NCI-H2029 (cell line): ENCODE results near the gene LMNTD1.
A peak's percentile ranks its signal among the peaks of the same experiment; 100 is the strongest.
"Not testable (repeated sequence)": the region's sequence is repeated elsewhere in the genome, so short reads cannot be mapped to it uniquely, and the experiment has no call there.

Source experiments
- DNase-seq: peaks from one replicate; lab custom pipeline; 2025; lab: John Stamatoyannopoulos, UW

Gene LMNTD1

DNA sequence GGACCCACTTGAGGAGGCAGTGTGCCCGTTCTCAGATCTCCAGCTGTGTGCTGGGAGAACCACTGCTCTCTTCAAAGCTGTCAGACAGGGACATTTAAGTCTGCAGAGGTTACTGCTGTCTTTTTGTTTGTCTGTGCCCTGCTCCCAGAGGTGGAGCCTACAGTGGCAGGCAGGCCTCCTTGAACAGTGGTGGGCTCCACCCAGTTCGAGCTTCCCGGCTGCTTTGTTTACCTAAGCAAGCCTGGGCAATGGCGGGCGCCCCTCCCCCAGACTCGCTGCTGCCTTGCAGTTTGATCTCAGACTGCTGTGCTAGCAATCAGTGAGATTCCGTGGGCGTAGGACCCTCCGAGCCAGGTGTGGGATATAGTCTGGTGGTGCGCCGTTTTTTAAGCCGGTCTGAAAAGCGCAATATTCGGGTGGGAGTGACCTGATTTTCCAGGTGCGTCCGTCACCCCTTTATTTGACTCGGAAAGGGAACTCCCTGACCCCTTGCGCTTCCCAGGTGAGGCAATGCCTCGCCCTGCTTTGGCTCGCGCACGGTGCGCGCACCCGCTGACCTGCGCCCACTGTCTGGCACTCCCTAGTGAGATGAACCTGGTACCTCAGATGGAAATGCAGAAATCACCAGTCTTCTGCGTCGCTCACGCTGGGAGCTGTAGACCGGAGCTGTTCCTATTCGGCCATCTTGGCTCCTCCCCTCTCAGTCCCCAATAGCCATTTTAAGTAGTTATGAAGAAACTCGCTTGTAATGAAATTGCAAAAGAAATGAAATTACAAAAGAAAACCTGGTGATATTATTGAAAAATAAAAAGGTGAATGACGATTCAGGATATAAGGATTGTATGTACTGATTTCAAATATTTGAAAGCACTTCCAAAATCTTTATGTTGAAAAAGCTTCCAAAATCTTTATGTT is 63.9 kb downstream of the LMNTD1 start:
- not testable (repeated sequence) for DNase-seq

GRCh38 chr12:25482625-25483024 is 70.5 kb downstream of the LMNTD1 start:
- no peak for DNase-seq

DNA sequence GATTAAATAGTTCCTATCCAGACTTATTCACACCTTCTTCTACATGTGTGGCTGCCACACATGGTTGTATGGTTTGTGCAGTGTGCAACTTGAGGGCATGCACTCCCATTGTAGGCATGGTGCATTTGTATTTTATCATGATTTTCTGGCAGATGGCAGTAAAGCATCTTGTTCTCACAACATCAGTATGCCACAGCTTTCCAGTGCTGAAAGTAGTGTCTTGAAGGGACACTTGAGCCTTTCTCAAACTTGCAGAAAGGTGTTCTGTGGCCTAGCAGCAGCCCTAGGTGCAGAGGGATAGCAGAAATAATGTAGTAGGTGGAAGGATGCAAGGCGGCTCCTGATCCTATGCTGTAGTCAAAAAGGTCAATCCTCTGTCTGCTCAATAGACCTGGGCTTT is 72.9 kb downstream of the LMNTD1 start:
- DNase-seq = no peak

- no peak for DNase-seq
These were observed 75.9 kb downstream of the LMNTD1 start for GRCh38 chr12:25477217-25477616.

- DNase-seq = no peak
These were observed 80.6 kb downstream of the LMNTD1 start for GRCh38 chr12:25472453-25472852.

DNA sequence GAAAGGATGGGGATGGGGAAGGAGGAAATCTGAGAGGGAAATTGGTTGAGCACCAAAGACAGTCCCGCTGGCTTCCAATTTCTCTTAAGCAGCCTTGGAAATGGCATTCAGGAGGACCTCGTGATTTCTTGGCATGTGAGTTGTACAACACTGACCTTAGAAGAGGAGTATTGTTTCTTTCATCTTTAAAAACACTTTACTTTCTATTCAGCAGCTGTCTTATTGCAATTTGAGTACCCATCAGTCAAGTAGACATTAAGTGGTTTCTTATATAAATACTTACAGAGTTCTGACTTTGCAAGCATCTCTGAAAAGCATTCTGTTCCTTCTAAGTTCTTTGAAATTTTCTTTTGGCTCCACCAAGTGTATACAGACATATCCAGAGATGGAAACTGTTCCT is 83.2 kb downstream of the LMNTD1 start:
- DNase-seq = no peak

DNA sequence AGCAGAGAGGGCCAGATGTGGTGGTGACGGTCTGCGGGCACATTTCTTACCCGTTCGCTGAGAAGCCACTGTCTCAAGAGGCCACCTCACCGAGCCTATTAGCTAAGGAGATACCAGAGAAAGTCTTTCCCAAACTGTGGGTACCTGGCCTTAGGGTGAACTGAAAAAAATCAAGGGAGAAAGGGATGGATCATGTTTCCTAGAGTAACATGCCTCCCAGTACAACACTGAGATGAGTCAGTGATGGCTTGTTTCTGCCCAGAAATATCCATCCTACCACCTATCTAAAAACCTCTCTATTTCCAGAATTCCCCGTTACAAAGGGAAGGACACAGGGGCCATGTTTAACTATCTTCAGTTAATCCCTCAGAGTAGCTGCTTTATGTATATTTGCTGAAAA is 83.7 kb downstream of the LMNTD1 start:
- no peak for DNase-seq

DNA sequence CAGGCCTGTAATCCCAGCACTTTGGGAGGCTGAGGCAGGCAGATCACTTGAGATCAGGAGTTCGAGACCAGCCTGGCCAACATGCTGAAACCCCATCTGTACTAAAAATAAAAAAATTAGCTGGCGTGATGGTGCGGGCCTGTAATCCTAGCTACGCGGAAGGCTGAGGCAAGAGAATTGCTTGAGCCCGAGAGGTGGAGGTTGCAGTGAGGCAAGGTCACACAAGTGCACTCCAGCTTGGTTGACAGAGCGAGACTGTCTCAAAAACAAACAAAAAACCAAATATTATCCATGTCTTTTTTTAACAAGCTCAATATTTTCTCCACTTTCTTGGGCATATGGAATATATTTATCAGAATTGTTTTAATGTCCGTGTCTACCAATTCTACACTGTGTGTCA is 89.6 kb downstream of the LMNTD1 start:
- DNase-seq = no peak

GRCh38 chr12:25463005-25463404 is 90.1 kb downstream of the LMNTD1 start:
- DNase-seq = no peak

- no peak for DNase-seq
These were observed 93.5 kb downstream of the LMNTD1 start for GRCh38 chr12:25459541-25459951.

DNA sequence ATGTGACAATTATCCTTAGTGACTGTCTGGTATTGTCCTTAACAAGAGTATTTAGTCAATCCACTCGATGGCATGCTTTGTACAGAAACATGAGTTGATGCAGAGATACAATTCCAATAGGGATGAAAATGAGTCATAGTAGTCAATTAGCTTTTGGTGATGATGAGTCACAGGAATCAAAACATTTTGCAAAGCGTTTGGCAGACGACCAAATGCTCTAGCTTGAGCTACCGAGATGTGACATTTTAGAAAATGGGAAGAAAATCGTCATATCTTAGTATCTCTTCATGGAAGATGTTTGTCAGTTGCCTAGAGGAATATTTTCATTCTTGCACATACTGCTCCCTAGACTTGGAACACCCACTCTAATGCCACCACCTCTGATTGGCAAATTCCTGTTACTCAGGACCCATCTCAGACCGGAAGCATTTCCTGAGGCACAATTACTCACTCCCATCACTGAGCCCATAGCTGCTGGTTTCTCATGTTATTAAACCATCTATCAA is 95.0 kb downstream of the LMNTD1 start:
- no peak for DNase-seq

DNA sequence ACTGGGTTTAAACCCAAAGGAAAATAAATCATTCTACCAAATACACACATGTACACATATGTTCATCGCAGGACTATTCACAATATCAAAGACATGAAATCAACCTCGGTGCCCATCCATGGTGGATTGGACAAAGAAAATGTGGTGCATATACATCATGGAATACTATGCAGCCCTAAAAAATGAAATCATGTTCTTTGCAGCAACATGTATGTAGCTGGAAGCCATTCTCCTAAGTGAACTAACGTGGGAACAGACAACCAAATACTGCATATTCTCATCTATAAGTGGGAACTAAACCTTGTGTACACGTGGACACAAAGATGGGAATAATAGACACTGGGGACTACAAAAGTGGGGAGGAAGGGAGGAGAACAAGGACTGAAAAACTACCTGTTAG is 96.6 kb downstream of the LMNTD1 start:
- no peak for DNase-seq

- no peak for DNase-seq
These were observed 97.4 kb downstream of the LMNTD1 start for GRCh38 chr12:25455696-25456095.

DNA sequence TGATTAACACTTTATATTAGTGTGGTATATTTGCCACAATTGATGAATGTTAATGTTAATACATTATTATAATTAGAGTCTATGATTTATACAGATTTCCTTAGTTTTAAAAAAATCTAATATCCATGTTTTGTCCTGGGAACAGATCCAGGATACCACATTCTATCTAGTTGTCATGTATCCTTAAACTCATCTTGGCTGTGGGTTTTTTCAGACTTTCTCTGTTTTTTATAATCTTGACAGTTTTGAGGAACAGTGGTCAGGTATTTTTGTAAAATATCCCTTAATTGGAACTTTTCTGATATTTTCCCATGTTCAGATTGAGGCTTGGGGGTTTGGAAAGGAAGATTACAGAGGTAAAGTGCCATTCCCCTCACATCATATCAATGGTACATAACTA is 104.1 kb downstream of the LMNTD1 start:
- no peak for DNase-seq

DNA sequence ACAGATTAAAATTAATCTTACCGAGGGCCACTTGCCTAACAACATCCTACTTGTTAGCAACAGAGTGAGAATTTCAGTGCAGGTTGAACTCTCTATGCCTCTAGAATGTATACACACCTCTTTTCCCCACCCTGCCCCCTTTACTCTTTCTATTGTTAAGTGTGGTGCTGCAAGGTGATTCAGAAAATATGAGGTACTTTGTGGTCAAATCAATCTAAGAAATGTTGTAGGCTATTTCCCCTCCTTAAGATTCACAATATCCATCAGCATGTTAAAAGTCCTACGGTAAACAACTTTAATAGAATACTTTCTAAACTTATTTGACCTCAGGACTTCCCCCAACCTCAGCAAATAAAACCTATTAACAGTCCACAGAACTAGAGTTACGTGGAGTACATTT is 106.0 kb downstream of the LMNTD1 start:
- DNase-seq = no peak

- DNase-seq = no peak
These were observed 114.4 kb downstream of the LMNTD1 start for GRCh38 chr12:25438638-25439037.

- peak; percentile 47 for DNase-seq
These were observed 116.7 kb downstream of the LMNTD1 start for GRCh38 chr12:25436206-25437030.

- DNase-seq = no peak
These were observed 117.7 kb downstream of the LMNTD1 start for GRCh38 chr12:25435431-25435830.

DNA sequence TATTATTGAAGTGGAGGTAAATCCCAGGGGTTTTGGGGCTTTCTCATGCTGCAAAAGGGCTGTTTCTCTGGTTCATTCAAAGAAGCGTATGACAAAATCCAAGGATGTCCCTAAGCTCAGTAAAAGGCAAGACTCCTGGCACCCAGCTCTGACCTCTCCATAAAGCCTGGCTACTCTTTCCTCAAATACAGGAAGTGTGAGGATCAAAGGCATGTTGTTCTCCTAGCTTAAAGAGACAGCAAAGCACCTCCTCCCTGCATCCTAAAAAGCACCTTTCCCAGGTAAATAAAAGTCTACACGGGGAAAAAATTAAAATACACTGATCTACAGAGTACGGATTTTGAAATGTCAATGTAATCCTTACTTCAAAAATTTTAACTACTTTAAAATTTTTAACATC is 118.6 kb downstream of the LMNTD1 start:
- no peak for DNase-seq

DNA sequence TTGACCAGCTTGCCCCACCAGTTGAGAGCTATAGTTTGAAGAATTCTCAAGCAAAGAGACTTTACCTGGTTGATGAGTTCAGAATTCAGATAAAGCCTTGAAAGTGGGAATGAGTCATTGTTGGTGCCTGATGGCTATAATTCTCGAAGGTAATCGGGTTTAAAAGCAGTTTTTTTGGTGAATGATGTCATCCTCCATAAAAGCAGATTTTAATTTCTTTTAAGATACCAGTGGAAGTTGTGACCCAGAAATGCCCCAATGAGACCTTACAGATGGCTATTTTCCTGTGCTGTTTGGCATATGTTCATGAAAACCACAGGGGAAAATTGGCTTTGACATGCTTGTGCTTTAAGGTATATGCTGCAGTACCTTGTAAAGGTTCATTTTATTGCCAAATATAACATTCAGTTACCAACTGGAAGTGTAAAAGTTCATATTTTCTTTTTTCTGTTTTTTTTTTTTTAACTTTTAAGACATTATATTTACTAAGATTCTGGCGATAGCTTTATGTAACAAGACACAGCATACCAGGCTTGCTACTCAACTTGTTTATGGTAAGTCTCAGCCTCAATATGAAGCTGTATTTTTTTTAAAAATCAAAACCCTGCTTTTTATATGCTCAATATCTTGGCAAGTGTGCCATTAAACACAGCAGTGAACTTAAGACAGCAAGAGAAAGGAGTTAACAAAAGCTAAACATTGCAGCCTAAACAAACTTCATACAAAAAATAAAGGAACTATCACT is 119.3 kb downstream of the LMNTD1 start:
- DNase-seq = no peak

DNA sequence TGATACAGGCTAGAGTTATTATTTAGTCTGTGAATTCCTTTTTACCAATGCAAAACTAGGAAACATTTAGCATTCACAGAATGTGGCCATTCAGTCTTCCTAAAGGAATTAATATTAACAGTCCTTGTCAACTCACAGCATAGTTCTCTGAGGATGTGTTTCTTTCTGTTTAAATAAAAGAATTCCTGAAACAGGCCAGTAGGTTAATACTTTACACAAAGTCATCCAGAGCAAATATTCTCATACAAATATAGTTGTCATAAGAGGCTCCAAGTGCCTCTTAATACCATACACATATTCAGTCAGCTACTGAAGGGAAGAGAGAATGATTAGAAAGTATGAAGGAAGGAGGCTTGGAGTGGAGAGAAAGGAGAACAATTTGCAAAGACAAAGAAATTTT is 120.1 kb downstream of the LMNTD1 start:
- no peak for DNase-seq
